Measurements from ENCODE around the gene UBTF.

DNA sequence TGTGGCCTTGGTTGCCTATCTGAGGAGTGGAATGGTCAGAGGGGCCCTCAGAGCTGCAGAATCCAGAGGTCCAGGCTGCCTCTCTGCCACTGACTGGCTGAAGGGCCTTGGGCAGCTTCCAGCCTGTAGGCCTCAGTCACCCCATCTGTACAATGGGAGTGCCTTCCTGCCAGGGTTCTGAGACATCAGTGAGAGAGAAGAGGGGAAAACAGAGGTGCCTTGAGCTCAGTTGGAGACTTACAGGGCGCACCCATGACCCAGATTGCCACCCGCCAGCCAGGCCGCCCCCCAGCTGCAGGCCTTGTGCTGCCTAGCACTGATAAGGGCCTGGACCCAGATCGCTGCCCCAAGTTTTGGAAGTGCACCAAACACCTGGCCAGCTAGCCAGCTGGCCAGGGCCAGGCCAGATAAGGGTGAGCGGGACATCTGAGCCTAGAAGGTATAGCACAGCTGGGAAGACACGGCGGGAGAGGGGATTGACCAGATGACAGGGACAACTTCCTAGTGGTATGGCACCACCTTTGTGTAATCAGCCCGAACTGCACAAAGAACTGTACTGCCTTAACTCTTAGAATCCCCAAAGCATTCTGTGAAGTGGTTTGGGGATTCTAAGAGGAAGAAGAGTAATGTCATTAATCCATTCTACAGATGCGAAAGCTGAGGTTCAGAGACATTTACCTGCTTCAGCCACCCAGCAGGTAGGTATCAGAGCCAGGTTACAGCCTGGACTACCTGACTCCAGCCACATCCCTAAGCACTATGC, 47.1 kb upstream of the UBTF start:
- TF ChIP-seq, protein P1, sequence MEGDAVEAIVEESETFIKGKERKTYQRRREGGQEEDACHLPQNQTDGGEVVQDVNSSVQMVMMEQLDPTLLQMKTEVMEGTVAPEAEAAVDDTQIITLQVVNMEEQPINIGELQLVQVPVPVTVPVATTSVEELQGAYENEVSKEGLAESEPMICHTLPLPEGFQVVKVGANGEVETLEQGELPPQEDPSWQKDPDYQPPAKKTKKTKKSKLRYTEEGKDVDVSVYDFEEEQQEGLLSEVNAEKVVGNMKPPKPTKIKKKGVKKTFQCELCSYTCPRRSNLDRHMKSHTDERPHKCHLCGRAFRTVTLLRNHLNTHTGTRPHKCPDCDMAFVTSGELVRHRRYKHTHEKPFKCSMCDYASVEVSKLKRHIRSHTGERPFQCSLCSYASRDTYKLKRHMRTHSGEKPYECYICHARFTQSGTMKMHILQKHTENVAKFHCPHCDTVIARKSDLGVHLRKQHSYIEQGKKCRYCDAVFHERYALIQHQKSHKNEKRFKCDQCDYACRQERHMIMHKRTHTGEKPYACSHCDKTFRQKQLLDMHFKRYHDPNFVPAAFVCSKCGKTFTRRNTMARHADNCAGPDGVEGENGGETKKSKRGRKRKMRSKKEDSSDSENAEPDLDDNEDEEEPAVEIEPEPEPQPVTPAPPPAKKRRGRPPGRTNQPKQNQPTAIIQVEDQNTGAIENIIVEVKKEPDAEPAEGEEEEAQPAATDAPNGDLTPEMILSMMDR (IDR thresholded peaks at IDR 0.05), result no peak
- no peak for TF ChIP-seq POLR2A (IDR thresholded peaks at IDR 0.05)

Data from breast epithelium (tissue), 3 donors.